GM12873 (cell line): Measurements from ENCODE around the gene TMBIM4.

Source experiments
- CTCF ChIP-seq: IDR thresholded peaks from 2 replicates; pipeline ENCODE4 v1.5.1; 2012; ENCODE audit warnings: low read depth, mild to moderate bottlenecking, moderate library complexity, low read length, control low read depth; ENCODE audit not compliant: insufficient read depth; ENCODE audit errors: missing control alignments

TMBIM4 gene

GRCh38 chr12:66159123-66159522 is 10.7 kb downstream of the TMBIM4 start:
- TF ChIP-seq CTCF, result no peak

DNA sequence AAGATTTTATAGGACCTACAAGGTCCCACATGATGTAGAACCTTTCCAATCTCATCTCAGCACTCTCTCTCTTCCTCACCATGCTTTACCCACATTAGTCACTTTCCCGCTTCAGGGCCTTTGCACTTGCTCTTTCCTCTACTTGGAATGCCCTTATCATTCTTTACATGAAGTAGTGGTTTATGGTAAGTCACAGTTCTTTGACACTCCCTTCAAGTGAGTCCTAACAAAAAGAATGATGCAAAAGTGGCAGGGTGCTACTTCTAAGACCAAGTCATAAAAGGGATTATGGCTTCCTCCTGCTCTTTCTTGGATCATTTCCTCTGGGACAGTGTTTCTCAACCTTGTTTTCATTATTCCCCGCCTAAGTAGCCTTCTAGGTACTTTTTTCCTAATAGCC is 13.1 kb downstream of the TMBIM4 start:
- no peak for TF ChIP-seq CTCF

- TF ChIP-seq CTCF, result no peak
These were observed 15.0 kb downstream of the TMBIM4 start for GRCh38 chr12:66154776-66155175.

DNA sequence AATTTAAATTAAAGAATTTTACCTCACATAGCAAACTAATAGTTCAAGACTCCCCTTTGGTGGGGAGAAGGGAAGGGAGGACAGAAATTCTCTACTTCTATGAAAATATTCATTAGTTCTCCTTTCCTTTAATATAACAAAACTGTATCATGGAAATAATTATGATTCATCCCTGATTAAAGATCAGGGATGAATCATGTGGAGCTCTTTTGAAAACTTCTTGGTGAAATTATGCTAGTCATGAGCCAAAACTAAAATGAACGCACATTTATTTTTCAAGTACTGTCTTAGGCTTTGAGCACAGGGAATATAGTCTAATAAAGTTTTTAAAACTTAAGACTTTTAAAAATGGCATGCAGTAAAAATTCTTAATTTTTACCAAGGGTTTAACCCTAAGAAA is 17.1 kb downstream of the TMBIM4 start:
- no peak for TF ChIP-seq CTCF

- peak; percentile 25 for TF ChIP-seq CTCF
These were observed 19.9 kb downstream of the TMBIM4 start for GRCh38 chr12:66149702-66150398.

GRCh38 chr12:66144791-66145754 is 24.7 kb downstream of the TMBIM4 start:
- peak; percentile 52 for TF ChIP-seq CTCF

- TF ChIP-seq CTCF, result no peak
These were observed 25.9 kb downstream of the TMBIM4 start for GRCh38 chr12:66143868-66144267.
